GM12878 (cell line): Measurements from ENCODE around the gene SLC4A1. TPM values are rescaled to one million over a fixed set of nuclear protein-coding genes. Genes with fewer than 3 reads are reported as not detected.
A peak's percentile ranks its signal among the peaks of the same experiment; 100 is the strongest.

Source experiments
- BCL11A ChIP-seq: IDR thresholded peaks from 2 replicates; pipeline ENCODE4 v1.6.1; 2011; ENCODE audit warnings: low read depth, low read length
- CBX3 ChIP-seq: fragments of 200-600 bp; sonication (generic); IDR thresholded peaks from 2 replicates; pipeline ENCODE4 v1.6.1; 2016; ENCODE audit warnings: low read depth, borderline replicate concordance
- CHD1 ChIP-seq: IDR thresholded peaks from 2 replicates; pipeline ENCODE4 v1.6.1; 2012; ENCODE audit warnings: low read depth, low read length, improper control_type of control experiment
- CUX1 ChIP-seq: IDR thresholded peaks from 2 replicates; pipeline ENCODE4 v1.6.1; 2012; ENCODE audit warnings: improper control_type of control experiment, low read depth, low read length; ENCODE audit not compliant: insufficient replicate concordance
- EP300 ChIP-seq, 2 experiments: fragments of 150-350 bp in 1 of 2; IDR thresholded peaks; 2 replicates each; pipeline ENCODE4 v1.6.1; 2011 to 2012; ENCODE audit warnings: low read depth in 2 of 2, low read length in 2 of 2, borderline replicate concordance in 1 of 2, improper control_type of control experiment in 1 of 2, inconsistent platforms in 1 of 2; ENCODE audit not compliant: control insufficient read depth in 1 of 2
- HSF1 ChIP-seq: fragments of 150-350 bp; IDR thresholded peaks from 2 replicates; pipeline ENCODE4 v1.6.1; 2014; ENCODE audit warnings: mild to moderate bottlenecking, low read depth, low read length
- NFIC ChIP-seq: IDR thresholded peaks from 2 replicates; pipeline ENCODE4 v1.6.1; 2012; ENCODE audit warnings: low read depth, mild to moderate bottlenecking, inconsistent platforms, low read length, moderate library complexity
- RUNX3 ChIP-seq: IDR thresholded peaks from 2 replicates; pipeline ENCODE4 v1.6.1; 2012; ENCODE audit warnings: low read length, inconsistent platforms
- SKIL ChIP-seq: fragments of 450-650 bp; IDR thresholded peaks from 2 replicates; pipeline ENCODE4 v1.6.1; 2017; ENCODE audit warnings: mild to moderate bottlenecking, low read depth, inconsistent platforms; ENCODE audit not compliant: poor library complexity, severe bottlenecking
- SRF ChIP-seq, 2 experiments: IDR thresholded peaks; 2 replicates each; pipeline ENCODE4 v1.6.1; 2011; ENCODE audit warnings: low read depth in 2 of 2, low read length in 2 of 2, mild to moderate bottlenecking in 1 of 2, moderate library complexity in 1 of 2
- TCF7 ChIP-seq: IDR thresholded peaks from 2 replicates; pipeline ENCODE4 v1.6.1; 2014; ENCODE audit warnings: antibody characterized with exemption, borderline replicate concordance
- ZNF384 ChIP-seq: IDR thresholded peaks from 2 replicates; pipeline ENCODE4 v1.6.1; 2012; ENCODE audit warnings: low read depth, mild to moderate bottlenecking, low read length, improper control_type of control experiment, borderline replicate concordance
- ZNF592 ChIP-seq: fragments of 450-650 bp; IDR thresholded peaks from 2 replicates; pipeline ENCODE4 v1.6.1; 2017; ENCODE audit warnings: mild to moderate bottlenecking, moderate library complexity
- polyA plus RNA-seq, 11 experiments: library from polyadenylated mRNA; depleted of rRNA in 4 of 11; unstranded in 6 of 11; stranded (reverse) in 5 of 11; fragments of >200 nt; fragmentation: Nextera tagmentation in 4 of 11; fragmentation: Illumina TruSeq in 1 of 11; extraction: Ambion mirVana in 4 of 11; extraction: Trizol in 1 of 11; gene quantifications; 1 replicate in 1 of 11; 2 replicates in 10 of 11; pipeline versions ENCODE4 v1.2.1 to v1.2.3, GENCODE V29; 2011 to 2016; ENCODE audit warnings: inconsistent platforms in 2 of 11, missing spikeins in 2 of 11, low read depth in 1 of 11
- total RNA-seq, 4 experiments: library from RNA; depleted of rRNA in 3 of 4; stranded (reverse); fragments of >200 nt in 3 of 4; fragmentation: Illumina TruSeq in 1 of 4; extraction: Trizol in 1 of 4; gene quantifications; 2 replicates each; pipeline versions ENCODE4 v1.2.1 to v1.2.3, GENCODE V29; 2013 to 2021

SLC4A1 gene
- total and polyA plus RNA-seq, 10 of the 15 experiments (the other 5 are each of a cell fraction or from before 2014, with no cell fraction given), result 0.03 TPM; not detected in 9

- TF ChIP-seq SKIL (no peak), BCL11A (no peak), HSF1 (no peak), SRF (IDR thresholded peaks at IDR 0.05; ENCODE audit: low read depth in 2 of 2, low read length in 2 of 2) (no peak), ZNF592 (no peak), RUNX3 (peak; percentile 6), CBX3 (no peak), CHD1 (no peak), TCF7 (no peak), EP300 (IDR thresholded peaks at IDR 0.05; ENCODE audit: borderline replicate concordance in 1 of 2, control insufficient read depth in 1 of 2, low read depth in 2 of 2, low read length in 2 of 2) (no peak), ZNF384 (peak; percentile 57; the same call in 1 of the 2 replicates), NFIC (peak; percentile 29; the same call in 1 of the 2 replicates), CUX1 (no peak)
These were observed 46.7 kb downstream of the SLC4A1 start (continued) for GRCh38 chr17:44221084-44221861.
